T-helper 9 cell (primary cell): Measurements from ENCODE around the gene GALR3.

Experiments used
- DNase-seq: peaks from one replicate; pipeline ENCODE4 v3.0.0-alpha.2; 2020

GALR3 gene

GRCh38 chr22:37803639-37804351 lies 19.4 kb upstream of the GALR3 start:
- no peak for DNase-seq

- DNase-seq, result no peak
These were observed 18.8 kb upstream of the GALR3 start for GRCh38 chr22:37804352-37804880.

GRCh38 chr22:37804881-37805809 lies 18.0 kb upstream of the GALR3 start:
- peak; percentile 57 for DNase-seq

DNA sequence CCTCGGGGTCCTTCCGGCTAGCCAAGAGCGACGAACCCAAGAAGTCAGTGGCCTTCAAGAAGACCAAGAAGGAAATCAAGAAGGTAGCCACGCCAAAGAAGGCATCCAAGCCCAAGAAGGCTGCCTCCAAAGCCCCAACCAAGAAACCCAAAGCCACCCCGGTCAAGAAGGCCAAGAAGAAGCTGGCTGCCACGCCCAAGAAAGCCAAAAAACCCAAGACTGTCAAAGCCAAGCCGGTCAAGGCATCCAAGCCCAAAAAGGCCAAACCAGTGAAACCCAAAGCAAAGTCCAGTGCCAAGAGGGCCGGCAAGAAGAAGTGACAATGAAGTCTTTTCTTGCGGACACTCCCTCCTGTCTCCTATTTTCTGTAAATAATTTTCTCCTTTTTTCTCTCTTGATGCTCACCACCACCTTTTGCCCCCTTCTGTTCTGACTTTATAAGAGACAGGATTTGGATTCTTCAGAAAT lies 17.3 kb upstream of the GALR3 start:
- no peak for DNase-seq

- DNase-seq, result no peak
These were observed 16.5 kb upstream of the GALR3 start for GRCh38 chr22:37806409-37807333.

DNA sequence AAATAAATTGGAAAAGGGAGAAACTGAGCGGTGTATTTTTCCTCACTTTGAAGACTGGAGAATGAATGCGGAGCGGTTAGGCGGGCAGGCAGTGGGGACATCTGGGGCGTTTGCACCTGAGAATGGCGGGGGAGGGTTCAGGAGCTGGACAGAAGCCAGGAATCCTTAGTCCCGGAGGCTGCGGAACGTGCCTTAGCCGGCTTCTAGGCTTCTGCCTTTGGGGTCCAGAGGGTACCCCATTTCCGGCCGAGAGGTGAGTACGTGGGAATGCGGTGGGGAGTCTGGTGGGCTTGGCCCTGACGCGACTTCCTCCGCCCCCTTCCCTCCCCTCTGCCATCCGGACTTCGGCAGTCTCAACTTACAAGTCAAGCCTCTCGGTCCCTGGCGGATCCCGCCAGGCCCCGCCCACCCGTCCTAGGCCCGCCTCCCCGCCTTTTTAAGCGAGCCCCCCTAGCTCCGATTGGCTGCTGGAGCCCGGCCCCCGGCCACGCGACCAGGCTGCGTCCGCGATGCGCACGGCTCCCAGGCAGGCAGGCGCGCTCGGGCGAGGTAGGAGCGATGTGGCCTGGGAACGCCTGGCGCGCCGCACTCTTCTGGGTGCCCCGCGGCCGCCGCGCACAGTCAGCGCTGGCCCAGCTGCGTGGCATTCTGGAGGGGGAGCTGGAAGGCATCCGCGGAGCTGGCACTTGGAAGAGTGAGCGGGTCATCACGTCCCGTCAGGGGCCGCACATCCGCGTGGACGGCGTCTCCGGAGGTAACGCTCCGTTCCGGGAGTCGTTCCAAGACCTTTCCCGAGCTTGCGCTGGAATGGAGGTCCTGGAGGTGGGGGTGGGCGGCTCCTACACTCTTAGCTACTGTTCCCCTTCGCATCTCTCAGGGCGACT lies 15.5 kb upstream of the GALR3 start, which contains the start of gene GCAT:
TSS of gene GCAT (plus strand) at position 525 of the 884 bp plus-strand sequence. CDS start at position 559, 34 bp downstream.
- peak; percentile 70 for DNase-seq

DNA sequence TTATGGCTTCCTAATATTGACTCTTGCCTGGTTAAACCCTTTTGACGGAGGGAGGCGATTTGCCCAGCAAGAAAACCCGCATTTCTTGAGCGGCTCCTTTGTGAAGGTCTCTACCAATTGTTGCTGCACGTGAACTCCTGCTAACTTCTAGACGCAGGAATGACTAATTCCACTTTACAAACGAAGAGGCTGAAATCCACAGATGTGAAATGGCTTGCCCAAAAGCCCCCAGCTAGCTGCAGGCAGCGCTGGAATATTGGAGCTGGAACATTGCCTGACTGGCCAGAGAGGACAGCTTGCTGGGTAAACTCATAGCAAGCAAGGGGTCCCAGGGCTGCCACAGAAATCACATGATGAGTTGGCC lies 14.9 kb upstream of the GALR3 start:
- no peak for DNase-seq

DNA sequence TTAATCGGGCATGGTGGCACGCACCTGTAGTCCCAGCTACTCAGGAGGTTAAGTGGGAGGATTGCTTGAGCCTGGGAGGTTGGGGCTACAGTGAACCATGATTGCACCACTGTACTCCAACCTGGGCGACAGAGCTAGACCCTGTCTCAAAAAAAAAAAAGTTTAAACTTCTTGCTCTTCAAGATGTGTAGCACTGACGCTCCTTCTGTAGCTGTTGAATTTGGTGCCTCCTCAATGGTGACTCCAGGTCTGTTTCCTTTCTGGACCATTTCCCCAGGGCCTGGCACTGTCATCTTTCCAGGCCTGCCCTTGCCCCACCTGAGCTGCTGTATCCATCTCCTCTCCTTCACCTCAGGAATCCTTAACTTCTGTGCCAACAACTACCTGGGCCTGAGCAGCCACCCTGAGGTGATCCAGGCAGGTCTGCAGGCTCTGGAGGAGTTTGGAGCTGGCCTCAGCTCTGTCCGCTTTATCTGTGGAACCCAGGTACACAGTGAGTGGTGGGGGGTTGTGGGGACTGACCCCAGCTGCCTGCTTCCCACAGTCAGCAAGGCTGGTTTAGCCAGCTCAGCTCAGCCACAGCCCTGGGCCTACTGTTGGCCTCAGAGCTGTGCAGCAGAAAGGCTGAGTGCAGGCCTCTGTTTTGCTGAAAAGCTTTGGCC lies 13.4 kb upstream of the GALR3 start:
- DNase-seq, result no peak

- no peak for DNase-seq
These were observed 11.3 kb upstream of the GALR3 start for GRCh38 chr22:37811867-37812266.

GRCh38 chr22:37812869-37813678 lies 10.1 kb upstream of the GALR3 start:
- DNase-seq, result no peak

GRCh38 chr22:37815593-37815992 lies 7.6 kb upstream of the GALR3 start:
- DNase-seq, result no peak

GRCh38 chr22:37816543-37817180 lies 6.5 kb upstream of the GALR3 start:
- DNase-seq, result no peak

DNA sequence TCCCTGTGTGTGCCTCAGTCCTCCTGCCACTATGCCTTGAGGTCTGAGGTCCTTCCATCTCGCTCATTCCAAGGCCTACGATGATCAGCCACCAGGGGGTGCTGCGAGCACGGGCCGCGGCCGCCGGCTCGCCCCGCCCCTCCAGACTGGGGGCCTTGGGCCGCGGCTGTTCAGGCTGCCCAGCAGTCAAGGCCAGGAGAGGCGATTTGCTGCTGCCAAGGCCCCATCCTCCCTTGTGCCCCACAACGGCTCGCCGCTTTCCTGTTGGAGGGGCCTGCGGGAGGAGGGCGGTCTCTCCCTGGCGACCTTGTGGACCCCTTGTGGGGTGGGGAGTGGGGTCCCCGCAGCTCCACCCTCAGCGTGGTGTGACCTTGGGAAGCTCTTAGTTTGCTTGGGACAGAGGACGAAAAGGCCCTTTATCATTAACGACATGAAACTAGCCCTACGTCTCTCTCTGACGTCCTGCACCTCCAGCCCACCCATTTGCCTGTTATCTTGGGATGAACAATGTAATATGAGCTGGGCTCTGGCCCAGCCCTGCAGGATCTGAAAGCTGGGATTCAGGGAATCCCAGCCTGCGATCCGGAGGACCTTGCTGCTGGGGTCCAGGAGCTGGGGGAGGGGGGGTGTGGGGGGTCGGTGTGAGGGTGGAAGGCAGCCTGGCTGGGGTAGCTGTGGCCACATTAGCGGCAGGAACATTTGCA lies 5.3 kb upstream of the GALR3 start:
- DNase-seq, result peak; percentile 82

DNA sequence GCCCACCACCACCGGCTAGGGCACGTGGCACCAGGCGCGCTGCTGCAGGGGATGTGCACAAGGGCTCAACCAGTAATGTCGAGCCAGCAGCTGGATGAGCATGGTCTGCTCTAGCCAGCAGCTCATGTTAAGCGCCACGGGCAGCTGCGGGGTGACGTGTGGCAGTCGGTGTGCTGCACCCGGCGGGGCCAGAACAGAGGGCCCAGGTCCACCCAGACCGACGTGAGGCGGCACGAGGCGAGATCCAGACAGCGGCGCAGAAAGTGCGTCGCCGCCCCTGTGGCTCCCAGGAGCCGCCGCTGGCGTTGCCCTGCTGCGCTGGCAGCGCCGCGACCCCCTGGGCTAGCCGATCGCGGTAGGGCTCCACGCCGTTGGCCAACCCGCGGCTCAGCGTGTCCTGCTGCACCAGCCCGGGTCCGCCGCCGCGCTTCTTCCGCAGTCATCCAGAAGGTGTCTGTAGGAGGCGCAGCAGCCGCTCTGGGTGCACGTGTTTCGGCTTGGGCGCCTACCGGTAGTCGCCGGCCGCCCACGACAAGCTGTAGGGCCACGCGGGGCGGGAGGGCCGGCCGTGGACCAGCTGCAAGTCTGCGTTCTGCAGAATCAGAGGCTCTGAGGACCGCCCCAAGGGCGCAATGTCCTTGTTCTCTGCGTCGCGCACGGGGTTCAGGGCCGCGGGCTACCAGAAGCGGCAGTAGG lies 4.6 kb upstream of the GALR3 start:
- DNase-seq, result peak; percentile 53

DNA sequence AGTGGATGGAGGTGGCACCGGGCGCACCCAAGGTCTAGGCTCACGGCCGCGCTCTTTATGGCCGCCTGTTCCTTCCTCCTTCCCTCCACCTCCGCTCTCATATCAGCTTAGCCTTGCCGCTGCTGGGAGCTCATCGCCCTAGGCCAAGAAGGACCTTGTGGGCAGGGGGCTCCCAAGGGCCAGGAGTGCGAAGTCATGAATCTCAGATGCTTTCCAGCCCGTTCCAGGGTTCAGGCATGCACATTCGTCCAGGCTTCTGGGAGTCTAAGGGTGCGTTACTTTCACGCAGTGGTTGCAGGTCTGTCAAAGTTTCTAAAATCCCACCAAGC lies 4.1 kb upstream of the GALR3 start:
- DNase-seq, result no peak

- DNase-seq, result no peak
These were observed 2.8 kb upstream of the GALR3 start for GRCh38 chr22:37820350-37820749.

DNA sequence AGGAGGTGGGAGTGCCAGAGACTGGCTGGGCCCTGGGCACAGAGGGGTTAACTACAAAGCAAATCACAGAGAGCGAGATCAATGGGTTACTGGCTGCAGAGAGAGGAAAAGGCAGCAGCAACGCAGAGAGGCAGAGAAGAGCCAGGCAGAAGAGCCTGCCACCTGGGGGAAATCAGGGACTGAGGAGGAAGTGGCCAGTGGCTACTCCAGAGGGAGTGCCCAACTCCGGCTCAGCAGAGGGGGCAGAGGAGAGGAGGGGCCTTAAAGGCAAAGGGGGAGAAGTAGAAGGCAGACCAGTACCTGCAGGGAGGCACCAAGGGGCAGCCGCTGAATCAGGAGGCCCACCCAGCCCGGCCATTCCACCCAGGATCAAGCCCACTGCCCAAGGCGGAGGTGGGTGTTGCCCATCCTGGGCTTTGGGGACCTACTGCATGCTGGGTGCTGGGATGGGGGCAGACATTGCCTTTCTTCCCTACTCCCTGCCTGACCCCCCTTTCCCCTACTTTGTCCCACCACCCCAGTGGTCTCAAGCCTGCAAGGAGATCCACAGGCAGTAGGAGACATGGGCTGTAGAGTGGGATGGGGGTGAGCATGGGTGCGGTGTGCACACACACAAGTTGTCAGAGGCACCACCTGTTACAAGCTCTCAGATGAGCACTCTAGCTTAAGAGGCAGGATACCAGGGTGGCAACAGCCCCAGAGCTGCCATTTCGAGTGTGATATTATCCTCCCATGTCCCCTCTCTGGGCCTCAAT lies 926 bp upstream of the GALR3 start:
- DNase-seq, result no peak
